HG02852 (cell line): ENCODE data around the gene CD40.

Experiments
- ATAC-seq: cut with Tn5 transposase; IDR thresholded peaks from one replicate; pipeline ENCODE4 v1.9.1; 2021; ENCODE audit warnings: mild to moderate bottlenecking, moderate library complexity; ENCODE audit not compliant: unreplicated experiment

The CD40 gene

DNA sequence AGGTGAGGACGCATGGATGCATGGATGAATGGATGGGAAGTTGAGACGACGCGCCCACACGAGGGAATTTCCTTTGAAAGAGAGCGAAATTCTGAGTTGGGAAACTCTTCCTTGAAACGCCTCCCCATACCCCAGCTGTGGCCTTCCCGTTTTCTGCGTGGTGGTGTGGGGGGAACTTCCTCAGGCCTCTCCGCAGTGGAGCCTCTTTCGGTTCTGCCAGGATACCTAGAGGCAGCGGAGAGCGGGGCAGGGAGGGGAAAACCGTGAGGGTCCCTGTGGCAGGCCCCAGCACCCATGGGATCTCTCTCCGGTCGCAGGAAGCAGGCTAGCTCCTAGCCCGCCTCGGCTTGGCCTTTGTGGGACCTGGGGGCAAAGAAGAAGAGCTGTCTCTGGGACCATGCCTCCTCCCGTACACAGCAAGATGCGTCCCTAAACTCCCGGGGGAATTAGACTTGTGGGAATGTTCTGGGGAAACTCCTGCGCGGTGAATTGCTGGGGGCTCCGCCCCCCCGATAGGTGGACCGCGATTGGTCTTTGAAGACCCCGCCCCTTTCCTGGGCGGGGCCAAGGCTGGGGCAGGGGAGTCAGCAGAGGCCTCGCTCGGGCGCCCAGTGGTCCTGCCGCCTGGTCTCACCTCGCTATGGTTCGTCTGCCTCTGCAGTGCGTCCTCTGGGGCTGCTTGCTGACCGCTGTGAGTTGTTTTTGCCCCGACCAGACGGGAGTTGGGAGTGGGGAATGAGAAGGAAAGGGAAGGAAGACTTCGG, at the start of gene CD40:
TSS of gene CD40 (plus strand) at position 611 of the 764 bp plus-strand sequence. CDS start at position 641, 30 bp downstream.
- peak; percentile 77 for ATAC-seq

DNA sequence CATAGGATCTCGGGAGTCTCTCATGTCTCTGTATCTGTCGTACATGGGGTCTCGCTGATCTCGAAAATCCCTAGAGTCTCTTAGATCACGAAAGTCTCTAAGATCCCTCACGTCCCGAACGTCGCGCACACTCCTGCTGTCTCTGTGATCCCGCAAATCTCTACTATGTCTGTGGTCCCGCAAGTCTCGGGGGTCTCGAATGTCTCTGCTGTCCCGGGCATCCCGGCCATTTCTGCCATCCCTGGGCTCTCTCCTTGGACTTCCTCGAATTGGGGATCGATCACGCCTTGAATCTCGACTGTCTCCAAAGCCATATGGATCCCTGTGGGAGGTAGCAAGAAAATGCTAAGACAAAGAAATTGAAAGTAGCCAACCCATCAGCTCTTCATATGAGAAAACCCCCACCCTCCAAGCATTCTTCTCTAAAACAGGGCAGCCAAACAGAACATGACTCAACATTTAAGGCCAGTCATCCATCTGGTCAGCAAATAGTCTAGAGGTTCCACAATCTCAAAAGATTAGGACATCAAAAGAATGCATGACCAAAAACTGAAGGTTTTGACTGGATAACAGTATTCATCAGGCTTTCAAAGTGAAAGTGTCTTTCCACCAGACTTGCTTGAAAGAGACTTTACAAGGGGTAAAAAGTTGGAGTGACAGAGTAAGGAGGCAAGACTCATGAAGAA, 47.8 kb upstream of the CD40 start:
- no peak for ATAC-seq

DNA sequence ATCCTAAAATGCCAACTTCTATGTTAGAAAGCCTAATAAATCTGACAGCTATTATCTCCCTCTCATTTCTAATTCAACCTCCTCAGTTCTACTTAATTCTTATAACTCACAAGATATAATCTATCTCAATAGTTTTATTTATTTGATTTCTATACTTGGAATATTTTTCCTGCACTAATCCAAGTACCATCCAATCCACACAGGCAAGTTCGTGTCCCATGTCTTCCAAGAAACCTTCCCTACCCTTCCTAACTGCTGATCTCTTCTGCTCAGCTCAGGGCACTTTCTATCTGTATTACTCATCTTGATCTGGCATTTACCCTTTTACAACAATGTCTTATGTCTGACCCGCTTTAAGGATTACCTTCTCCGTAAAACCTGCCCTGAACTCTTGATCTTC, 46.5 kb upstream of the CD40 start:
- no peak for ATAC-seq

DNA sequence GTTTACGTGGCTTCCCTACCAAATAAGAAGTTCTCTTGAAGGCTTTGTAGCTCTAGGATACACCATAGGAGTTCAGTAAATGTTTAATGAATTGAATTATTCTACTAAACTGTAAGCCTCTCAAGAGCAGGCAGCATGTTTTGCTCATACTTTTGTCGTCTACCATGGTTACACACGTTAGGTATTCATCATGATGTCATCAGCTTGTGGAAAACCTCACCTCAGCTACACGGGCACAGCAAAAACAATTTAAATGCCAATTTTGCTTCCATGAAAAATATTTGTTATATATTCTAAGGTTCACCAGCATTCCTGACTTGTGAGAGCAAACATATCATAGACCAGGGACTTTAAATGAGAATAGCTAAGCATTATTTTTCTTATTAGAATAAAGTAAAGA, 45.1 kb upstream of the CD40 start:
- ATAC-seq = no peak

DNA sequence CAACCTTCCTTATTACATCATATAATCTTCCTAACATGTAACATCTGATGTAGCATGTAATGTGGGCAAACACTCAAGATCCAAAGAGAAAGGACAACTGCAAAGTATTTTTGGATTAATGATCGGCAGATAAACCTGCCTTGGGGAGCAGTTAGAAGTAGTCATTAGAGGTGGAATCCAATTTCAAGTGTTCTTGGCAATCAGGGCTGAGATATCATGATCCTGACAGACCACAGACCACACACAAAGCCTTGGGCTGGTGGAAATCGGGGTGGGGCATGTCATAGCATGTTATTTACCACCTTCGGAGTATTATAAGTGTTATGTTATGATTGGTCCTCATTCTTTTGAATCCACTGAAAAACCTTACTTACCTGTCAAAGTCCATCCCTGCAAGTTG, 44.7 kb upstream of the CD40 start:
- ATAC-seq = no peak

GRCh38 chr20:46074006-46074405, 44.1 kb upstream of the CD40 start:
- no peak for ATAC-seq

- no peak for ATAC-seq
Measured at GRCh38 chr20:46076806-46077205, 41.3 kb upstream of the CD40 start.

GRCh38 chr20:46077642-46078305, 40.3 kb upstream of the CD40 start:
- no peak for ATAC-seq

DNA sequence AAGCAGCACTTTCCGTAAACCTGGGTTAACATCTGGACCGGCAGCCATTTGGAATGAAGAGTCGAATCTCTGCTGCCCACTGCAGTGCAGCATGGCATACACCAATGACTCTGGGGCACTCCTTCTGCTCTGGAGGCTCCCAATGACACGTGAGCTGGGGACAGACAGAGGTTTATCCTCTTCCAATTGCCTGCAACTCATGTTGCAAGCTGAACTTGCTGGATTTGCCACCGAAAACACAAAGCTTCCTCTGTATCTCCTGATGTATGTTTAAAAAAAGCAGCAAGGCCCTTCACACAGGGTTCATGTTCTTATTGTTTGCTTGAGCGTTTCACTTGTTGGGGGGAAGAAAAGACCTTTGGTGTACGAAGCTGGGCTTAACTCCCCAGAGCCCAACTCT, 39.2 kb upstream of the CD40 start:
- ATAC-seq = no peak

GRCh38 chr20:46081074-46081473, 37.0 kb upstream of the CD40 start:
- no peak for ATAC-seq

DNA sequence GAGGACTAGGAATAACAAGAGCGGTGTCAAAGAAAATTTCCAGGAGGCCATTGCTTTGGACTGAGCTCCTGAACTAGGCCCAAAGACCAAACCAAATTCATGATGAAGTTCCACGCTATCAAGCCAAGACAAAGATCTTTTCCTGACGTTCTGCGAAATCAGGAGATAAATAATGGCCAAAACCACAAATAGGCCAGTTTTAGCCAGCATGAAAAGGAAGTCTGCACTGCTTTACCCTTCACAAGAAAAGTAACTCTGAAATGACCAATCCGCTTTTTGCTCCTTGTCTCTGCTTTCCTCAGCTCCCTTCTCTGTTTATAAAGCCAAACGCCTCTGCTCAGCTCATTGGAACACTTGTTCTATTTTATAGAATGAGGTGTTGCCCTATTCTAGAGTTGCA, 35.0 kb upstream of the CD40 start:
- ATAC-seq = no peak

- ATAC-seq = no peak
Measured at GRCh38 chr20:46083531-46084061, 34.5 kb upstream of the CD40 start.

GRCh38 chr20:46084805-46085178, 33.3 kb upstream of the CD40 start:
- no peak for ATAC-seq

GRCh38 chr20:46085179-46085851, 32.8 kb upstream of the CD40 start:
- ATAC-seq = no peak

DNA sequence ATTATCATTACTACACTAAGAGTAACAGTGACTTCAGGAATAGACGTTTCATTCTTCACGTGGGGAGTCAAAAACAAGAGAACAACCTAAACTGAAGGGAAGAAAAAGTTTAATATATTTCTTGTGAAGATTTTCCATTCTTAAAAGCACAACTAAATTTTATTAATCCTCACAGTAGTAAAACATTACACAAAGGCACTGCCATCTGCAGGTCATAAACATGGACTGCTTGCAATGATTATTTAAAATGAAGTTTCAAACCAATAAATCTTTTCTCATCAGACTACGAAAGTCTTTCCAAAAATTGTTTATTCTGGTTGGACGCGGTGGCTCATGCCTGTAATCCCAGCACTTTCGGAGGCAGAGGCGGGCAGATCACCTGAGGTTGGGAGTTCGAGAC, 31.0 kb upstream of the CD40 start:
- ATAC-seq = no peak

DNA sequence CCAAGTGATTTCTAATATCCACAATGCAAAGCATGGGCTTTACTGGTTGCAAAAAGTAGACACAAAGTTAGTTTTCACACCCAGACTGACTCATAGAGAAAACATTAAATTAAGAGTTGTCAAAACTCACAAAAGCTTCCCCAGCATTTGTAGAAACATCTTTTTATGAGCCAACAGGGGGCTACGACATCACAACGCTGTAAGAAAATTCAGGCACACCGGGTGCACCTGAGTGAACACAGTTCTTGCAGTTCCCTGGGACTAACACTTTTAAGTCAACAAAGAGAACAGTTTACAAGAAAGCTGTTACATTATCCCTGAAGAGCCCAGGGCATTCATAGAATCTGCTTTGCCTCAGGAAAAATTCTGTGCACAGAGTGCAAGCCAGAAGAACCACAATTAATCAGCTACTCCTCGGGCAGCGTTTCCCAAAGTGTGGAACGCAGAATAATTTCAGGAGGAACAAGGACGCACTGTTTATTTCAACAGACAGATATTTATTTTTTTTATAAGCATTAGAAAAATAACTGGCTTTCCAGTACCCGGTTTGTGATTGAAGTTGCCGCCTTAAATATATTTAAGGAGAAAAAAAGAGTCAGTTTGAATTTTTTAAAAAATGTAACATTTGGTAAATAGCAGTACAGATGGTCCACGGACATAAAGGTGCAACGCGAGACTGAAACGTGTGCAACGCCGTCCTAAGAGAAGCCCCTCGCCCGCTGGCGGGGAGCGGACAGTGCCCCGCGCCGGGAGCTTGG, 29.5 kb upstream of the CD40 start:
- ATAC-seq = no peak

DNA sequence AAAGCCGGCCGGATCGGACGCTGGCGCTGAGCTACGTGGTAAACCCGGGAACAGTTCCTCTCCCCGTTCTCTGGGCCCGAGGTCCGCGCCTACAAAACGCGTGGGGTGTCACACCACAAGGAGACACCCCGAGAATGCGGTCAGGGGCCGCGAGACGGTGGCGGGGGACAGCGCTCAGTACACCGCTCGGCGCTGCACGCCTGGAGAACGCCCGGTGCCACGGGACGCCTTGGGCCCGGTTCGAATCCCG, 29.0 kb upstream of the CD40 start:
- peak; percentile 36 for ATAC-seq

GRCh38 chr20:46089417-46090388, 28.4 kb upstream of the CD40 start, which contains the start of gene NCOA5:
TSS of gene NCOA5 (minus strand) at chr20:46089962. CDS start at chr20:46079424, 10,538 bp downstream.
- ATAC-seq = peak; percentile 78
